Measurements from ENCODE around the gene P2RY6. TPM values are rescaled to one million over a fixed set of nuclear protein-coding genes. Genes with fewer than 3 reads are reported as not detected.

Gene P2RY6
- total and polyA plus RNA-seq, 2 experiments from 2014 or later: 0.76 to 0.99 TPM

GRCh38 chr11:73297231-73297590 lies 25.1 kb downstream of the P2RY6 start:
- Histone ChIP-seq H3K9ac (no peak overlapping the region), H3K4me2 (ENCODE audit: unreplicated experiment) (no peak overlapping the region), H3K79me2 (ENCODE audit: insufficient read depth) (no peaks in the 10 kb centered on the region), H3K27ac (no peak overlapping the region), H3K4me3 (no peak overlapping the region), H2AFZ (no peak overlapping the region), H3K4me1 (ENCODE audit: insufficient read depth) (peaks cover 11% of the 10 kb centered on the region; the same call in 1 of the 2 replicates), H3K27me3 (replicated peaks; ENCODE audit: insufficient read depth) (no peaks in the 10 kb centered on the region), H4K20me1 (ENCODE audit: insufficient read depth) (no peaks in the 10 kb centered on the region), H3F3A (ENCODE audit: insufficient read depth) (peaks cover 17% of the 10 kb centered on the region), H3K9me3 (ENCODE audit: low read depth) (no peaks in the 10 kb centered on the region), H3K9me2 (ENCODE audit: insufficient read depth) (no peaks in the 10 kb centered on the region), H3K36me3 (ENCODE audit: low read depth) (no peaks in the 10 kb centered on the region)
- DNase-seq: no peak
- TF ChIP-seq EZH2phosphoT487 (IDR thresholded peaks at IDR 0.05; ENCODE audit: insufficient read depth, low read depth) (no peak), EZH2 (IDR thresholded peaks at IDR 0.05; ENCODE audit: insufficient read depth, poor library complexity, severe bottlenecking) (no peak)
- WGBS, 2 experiments (ENCODE audit: low coverage in 1 of 2, low lambda C conversion rate in 2 of 2, missing lambda C conversion rate in 2 of 2): 94 to 95% methylated on average over 17 to 18 of the region's 18 CpGs
- in situ Hi-C loops (cut with MboI): loop anchor here (25.0 kb wide), 1 partner anchor 460 kb away; no protein-coding TSS in a partner anchor

GRCh38 chr11:73297702-73298101 lies 25.6 kb downstream of the P2RY6 start:
- Histone ChIP-seq H3K27me3 (replicated peaks; ENCODE audit: insufficient read depth) (no peaks in the 10 kb centered on the region), H3K9me3 (ENCODE audit: low read depth) (no peaks in the 10 kb centered on the region), H3F3A (ENCODE audit: insufficient read depth) (peaks cover 17% of the 10 kb centered on the region), H3K9me2 (ENCODE audit: insufficient read depth) (no peaks in the 10 kb centered on the region), H3K4me2 (ENCODE audit: unreplicated experiment) (no peak overlapping the region), H3K9ac (no peak overlapping the region), H3K4me3 (no peak overlapping the region), H3K79me2 (ENCODE audit: insufficient read depth) (no peaks in the 10 kb centered on the region), H3K4me1 (ENCODE audit: insufficient read depth) (peaks cover 11% of the 10 kb centered on the region; the same call in 1 of the 2 replicates), H3K36me3 (ENCODE audit: low read depth) (no peaks in the 10 kb centered on the region), H3K27ac (no peak overlapping the region), H4K20me1 (ENCODE audit: insufficient read depth) (no peaks in the 10 kb centered on the region), H2AFZ (no peak overlapping the region)
- WGBS, 2 experiments (ENCODE audit: low coverage in 1 of 2, low lambda C conversion rate in 2 of 2, missing lambda C conversion rate in 2 of 2): 81 to 90% methylated on average over 3 of the region's 3 CpGs
- in situ Hi-C loops (cut with MboI): loop anchor here (25.0 kb wide), 1 partner anchor 460 kb away; no protein-coding TSS in a partner anchor
- DNase-seq: no peak
- TF ChIP-seq EZH2phosphoT487 (IDR thresholded peaks at IDR 0.05; ENCODE audit: insufficient read depth, low read depth) (no peak), EZH2 (IDR thresholded peaks at IDR 0.05; ENCODE audit: insufficient read depth, poor library complexity, severe bottlenecking) (no peak)

GRCh38 chr11:73298233-73298632 lies 26.1 kb downstream of the P2RY6 start:
- no peak overlapping the region for H3K4me2 ChIP-seq (ENCODE audit: unreplicated experiment)
- H3F3A ChIP-seq (ENCODE audit: insufficient read depth): peaks cover 17% of the 10 kb centered on the region
- in situ Hi-C loops (cut with MboI): loop anchor here (25.0 kb wide), 1 partner anchor 461 kb away; no protein-coding TSS in a partner anchor
- H3K4me3 ChIP-seq: no peak overlapping the region
- no peak for TF ChIP-seq EZH2phosphoT487 (IDR thresholded peaks at IDR 0.05; ENCODE audit: insufficient read depth, low read depth)
- TF ChIP-seq EZH2 (IDR thresholded peaks at IDR 0.05; ENCODE audit: insufficient read depth, poor library complexity, severe bottlenecking): no peak
- DNase-seq: no peak
- no peaks in the 10 kb centered on the region for H4K20me1 ChIP-seq (ENCODE audit: insufficient read depth)
- WGBS, 2 experiments (ENCODE audit: low coverage in 1 of 2, low lambda C conversion rate in 2 of 2, missing lambda C conversion rate in 2 of 2): 87 to 97% methylated on average over 5 of the region's 5 CpGs
- no peaks in the 10 kb centered on the region for H3K27me3 ChIP-seq (replicated peaks; ENCODE audit: insufficient read depth)
- no peaks in the 10 kb centered on the region for H3K79me2 ChIP-seq (ENCODE audit: insufficient read depth)
- no peaks in the 10 kb centered on the region for H3K36me3 ChIP-seq (ENCODE audit: low read depth)
- no peak overlapping the region for H3K27ac ChIP-seq
- peaks cover 11% of the 10 kb centered on the region; the same call in 1 of the 2 replicates for H3K4me1 ChIP-seq (ENCODE audit: insufficient read depth)
- no peaks in the 10 kb centered on the region for H3K9me3 ChIP-seq (ENCODE audit: low read depth)
- H3K9ac ChIP-seq: no peak overlapping the region
- H3K9me2 ChIP-seq (ENCODE audit: insufficient read depth): no peaks in the 10 kb centered on the region
- H2AFZ ChIP-seq: no peak overlapping the region

- H3K27ac ChIP-seq: no peak overlapping the region
- no peak overlapping the region for H3K9ac ChIP-seq
- peaks cover 10% of the 10 kb centered on the region for H3F3A ChIP-seq (ENCODE audit: insufficient read depth)
- no peaks in the 10 kb centered on the region for H4K20me1 ChIP-seq (ENCODE audit: insufficient read depth)
- WGBS, 2 experiments (ENCODE audit: low coverage in 1 of 2, low lambda C conversion rate in 2 of 2, missing lambda C conversion rate in 2 of 2): 81 to 83% methylated on average over 10 of the region's 10 CpGs
- no peaks in the 10 kb centered on the region for H3K9me3 ChIP-seq (ENCODE audit: low read depth)
- H3K79me2 ChIP-seq (ENCODE audit: insufficient read depth): no peaks in the 10 kb centered on the region
- no peaks in the 10 kb centered on the region for H3K27me3 ChIP-seq (replicated peaks; ENCODE audit: insufficient read depth)
- in situ Hi-C loops (cut with MboI): loop anchor here (5.0 to 25.0 kb wide), 2 partner anchors 38 to 462 kb away; no protein-coding TSS in a partner anchor
- H3K36me3 ChIP-seq (ENCODE audit: low read depth): no peaks in the 10 kb centered on the region
- no peak for TF ChIP-seq EZH2phosphoT487 (IDR thresholded peaks at IDR 0.05; ENCODE audit: insufficient read depth, low read depth)
- no peak for TF ChIP-seq EZH2 (IDR thresholded peaks at IDR 0.05; ENCODE audit: insufficient read depth, poor library complexity, severe bottlenecking)
- H3K4me1 ChIP-seq (ENCODE audit: insufficient read depth): peaks cover 11% of the 10 kb centered on the region; the same call in 1 of the 2 replicates
- H3K4me2 ChIP-seq (ENCODE audit: unreplicated experiment): no peak overlapping the region
- no peaks in the 10 kb centered on the region for H3K9me2 ChIP-seq (ENCODE audit: insufficient read depth)
- H2AFZ ChIP-seq: no peak overlapping the region
- DNase-seq: no peak
- no peak overlapping the region for H3K4me3 ChIP-seq
Measured at GRCh38 chr11:73299751-73300150, 27.6 kb downstream of the P2RY6 start.

All from GM23248 (cell line).